ENCODE results near the gene ZDHHC5. TPM values are rescaled to one million over a fixed set of nuclear protein-coding genes. Genes with fewer than 3 reads are reported as not detected.

The ZDHHC5 gene
- total RNA-seq (2014; rRNA removed; shearing (Covaris generic)): 21.6 and 22.6 TPM in 2 replicates

- DNase-seq (ENCODE audit: low read depth): peak; percentile 98
Observed at GRCh38 chr11:57667736-57668433, at the start of gene ZDHHC5. Gene ZDHHC5 (plus strand): TSS chr11:57668114. CDS start chr11:57673091, 4,977 bp downstream.

GRCh38 chr11:57618438-57618837 lies 49.5 kb upstream of the ZDHHC5 start:
- DNase-seq (ENCODE audit: low read depth): no peak

GRCh38 chr11:57619331-57619730 lies 48.6 kb upstream of the ZDHHC5 start:
- DNase-seq (ENCODE audit: low read depth): no peak

GRCh38 chr11:57620467-57620866 lies 47.4 kb upstream of the ZDHHC5 start:
- no peak for DNase-seq (ENCODE audit: low read depth)

- no peak for DNase-seq (ENCODE audit: low read depth)
Observed at GRCh38 chr11:57622263-57622662, 45.7 kb upstream of the ZDHHC5 start.

GRCh38 chr11:57624864-57625263 lies 43.0 kb upstream of the ZDHHC5 start:
- DNase-seq (ENCODE audit: low read depth): no peak

- DNase-seq (ENCODE audit: low read depth): no peak
Observed at GRCh38 chr11:57626895-57627294, 41.0 kb upstream of the ZDHHC5 start.

GRCh38 chr11:57630171-57630570 lies 37.7 kb upstream of the ZDHHC5 start:
- DNase-seq (ENCODE audit: low read depth): no peak

- DNase-seq (ENCODE audit: low read depth): no peak
Observed at GRCh38 chr11:57632116-57632515, 35.8 kb upstream of the ZDHHC5 start.

- DNase-seq (ENCODE audit: low read depth): no peak
Observed at GRCh38 chr11:57633394-57634070, 34.4 kb upstream of the ZDHHC5 start.

- no peak for DNase-seq (ENCODE audit: low read depth)
Observed at GRCh38 chr11:57634311-57634710, 33.6 kb upstream of the ZDHHC5 start.

GRCh38 chr11:57635246-57635645 lies 32.7 kb upstream of the ZDHHC5 start:
- DNase-seq (ENCODE audit: low read depth): no peak

- peak; percentile 82 for DNase-seq (ENCODE audit: low read depth)
Observed at GRCh38 chr11:57637626-57638004, 30.3 kb upstream of the ZDHHC5 start.

GRCh38 chr11:57638005-57638781 lies 29.7 kb upstream of the ZDHHC5 start:
- DNase-seq (ENCODE audit: low read depth): peak; percentile 85

GRCh38 chr11:57638811-57639320 lies 29.0 kb upstream of the ZDHHC5 start:
- DNase-seq (ENCODE audit: low read depth): no peak

GRCh38 chr11:57639321-57640067 lies 28.4 kb upstream of the ZDHHC5 start:
- no peak for DNase-seq (ENCODE audit: low read depth)

GRCh38 chr11:57640068-57640800 lies 27.7 kb upstream of the ZDHHC5 start:
- DNase-seq (ENCODE audit: low read depth): no peak

GRCh38 chr11:57641011-57641807 lies 26.7 kb upstream of the ZDHHC5 start:
- peak; percentile 57 for DNase-seq (ENCODE audit: low read depth)

- no peak for DNase-seq (ENCODE audit: low read depth)
Observed at GRCh38 chr11:57643802-57644201, 24.1 kb upstream of the ZDHHC5 start.

Measured in RPMI7951 (cell line).